Panc1 (cell line): ENCODE results near the gene ASB16. TPM values are rescaled to one million over a fixed set of nuclear protein-coding genes. Genes with fewer than 3 reads are reported as not detected.

ENCODE experiments used
- ATAC-seq: fragments of 200-7000 bp; cut with Tn5 transposase; 2 replicates; pipeline ENCODE4 v1.9.1; 2020; ENCODE audit warnings: mild to moderate bottlenecking, moderate library complexity
- BruUV-seq: library from RNA; stranded (reverse); fragments of 400-500 nt; replicated peaks from 2 replicates; lab custom pipeline; 2021; lab: Mats Ljungman, UMichigan
- CTCF ChIA-PET: fragments of 300-600 bp; sonication (Branson Sonifier 250); formaldehyde crosslinking; loops from one replicate; lab custom pipeline; 2022; ENCODE audit warnings: antibody characterized with exemption; lab: Charles Lee
- POLR2A ChIA-PET: fragments of 300-600 bp; sonication (Branson Sonifier 250); formaldehyde crosslinking; loops from one replicate; lab custom pipeline; 2022; ENCODE audit warnings: antibody characterized with exemption; lab: Charles Lee
- DNase-seq: peaks from one replicate; pipeline ENCODE4 v3.0.0-alpha.2; 2010; ENCODE audit warnings: low read depth, low spot score
- H3K27ac ChIP-seq: 2 replicates; pipeline ENCODE4 v1.5.1; 2011; ENCODE audit warnings: mild to moderate bottlenecking, low read length, inconsistent platforms
- H3K27me3 ChIP-seq: fragments of 200-500 bp; sonication (Bioruptor generic); 2 replicates; pipeline ENCODE4 v1.6.0; 2014; ENCODE audit warnings: low read length, inconsistent platforms; ENCODE audit not compliant: control insufficient read depth, insufficient read depth
- H3K36me3 ChIP-seq: fragments of 200-500 bp; sonication (Bioruptor generic); 2 replicates; pipeline ENCODE4 v1.5.1; 2014; ENCODE audit warnings: inconsistent platforms, mild to moderate bottlenecking, low read length, moderate library complexity; ENCODE audit not compliant: control insufficient read depth, insufficient read depth
- H3K4me1 ChIP-seq: 2 replicates; pipeline ENCODE4 v1.5.1; 2011; ENCODE audit warnings: inconsistent platforms, mild to moderate bottlenecking, low read length, moderate library complexity; ENCODE audit not compliant: control insufficient read depth, insufficient read depth
- H3K4me3 ChIP-seq, 2 experiments: 2 replicates each; pipeline ENCODE4 v1.5.1; 2011 to 2012; ENCODE audit warnings: low read depth in 2 of 2, low read length in 2 of 2, mild to moderate bottlenecking in 2 of 2, inconsistent platforms in 1 of 2, moderate library complexity in 1 of 2
- H3K9me3 ChIP-seq: fragments of 200-500 bp; sonication (Bioruptor generic); 2 replicates; pipeline ENCODE4 v1.5.1; 2014; ENCODE audit warnings: low read depth, mild to moderate bottlenecking, inconsistent platforms, low read length, moderate library complexity; ENCODE audit not compliant: control insufficient read depth, insufficient read depth
- CTCF ChIP-seq: fragments of 450-650 bp; IDR thresholded peaks from 2 replicates; pipeline ENCODE4 v1.5.1; 2017; ENCODE audit warnings: mild to moderate bottlenecking
- POLR2AphosphoS5 ChIP-seq: IDR thresholded peaks from 2 replicates; pipeline ENCODE4 v1.6.1; 2012; ENCODE audit warnings: mild to moderate bottlenecking, low read depth, low read length, moderate library complexity
- SIN3A ChIP-seq: IDR thresholded peaks from 2 replicates; pipeline ENCODE4 v1.6.1; 2012; ENCODE audit warnings: low read depth, mild to moderate bottlenecking, low read length, moderate library complexity, borderline replicate concordance; ENCODE audit not compliant: insufficient read depth
- TCF7L2 ChIP-seq: IDR thresholded peaks from 2 replicates; pipeline ENCODE4 v1.6.1; 2011; ENCODE audit warnings: mild to moderate bottlenecking, low read depth, low read length, inconsistent platforms
- in situ Hi-C: cut with HindIII; loops from 2 replicates; pipeline ENCODE4 v1.10.0; 2016; ENCODE audit warnings: low sequenced_read_pairs, low pct_unique_long_range_greater_than_20kb
- intact Hi-C: fragments of 100-400 bp; cut with micrococcal nuclease; formaldehyde crosslinking; loops from one replicate; pipeline ENCODE4 v1.10.0; 2022; ENCODE audit not compliant: unreplicated experiment
- total RNA-seq: library from RNA; stranded (reverse); gene quantifications from one replicate; pipeline ENCODE4 v1.2.1, GENCODE V29; 2021; ENCODE audit not compliant: unreplicated experiment
- TF ChIP-seq, protein P1 (sequence below), 2 experiments: IDR thresholded peaks; 2 replicates each; pipeline ENCODE4 v1.6.1; 2011 to 2012; ENCODE audit warnings: low read depth in 2 of 2, control low read depth in 1 of 2, low read length in 1 of 2, mild to moderate bottlenecking in 1 of 2, moderate library complexity in 1 of 2; ENCODE audit not compliant: insufficient read depth in 1 of 2

Gene ASB16
- total RNA-seq, 1 experiment from 2014 or later: not detected

GRCh38 chr17:44178133-44178532 is 7.6 kb downstream of the ASB16 start:
- BruUV-seq: no TSS peak
- TF ChIP-seq CTCF: no peak
- TF ChIP-seq SIN3A: no peak
- TF ChIP-seq, protein P1, sequence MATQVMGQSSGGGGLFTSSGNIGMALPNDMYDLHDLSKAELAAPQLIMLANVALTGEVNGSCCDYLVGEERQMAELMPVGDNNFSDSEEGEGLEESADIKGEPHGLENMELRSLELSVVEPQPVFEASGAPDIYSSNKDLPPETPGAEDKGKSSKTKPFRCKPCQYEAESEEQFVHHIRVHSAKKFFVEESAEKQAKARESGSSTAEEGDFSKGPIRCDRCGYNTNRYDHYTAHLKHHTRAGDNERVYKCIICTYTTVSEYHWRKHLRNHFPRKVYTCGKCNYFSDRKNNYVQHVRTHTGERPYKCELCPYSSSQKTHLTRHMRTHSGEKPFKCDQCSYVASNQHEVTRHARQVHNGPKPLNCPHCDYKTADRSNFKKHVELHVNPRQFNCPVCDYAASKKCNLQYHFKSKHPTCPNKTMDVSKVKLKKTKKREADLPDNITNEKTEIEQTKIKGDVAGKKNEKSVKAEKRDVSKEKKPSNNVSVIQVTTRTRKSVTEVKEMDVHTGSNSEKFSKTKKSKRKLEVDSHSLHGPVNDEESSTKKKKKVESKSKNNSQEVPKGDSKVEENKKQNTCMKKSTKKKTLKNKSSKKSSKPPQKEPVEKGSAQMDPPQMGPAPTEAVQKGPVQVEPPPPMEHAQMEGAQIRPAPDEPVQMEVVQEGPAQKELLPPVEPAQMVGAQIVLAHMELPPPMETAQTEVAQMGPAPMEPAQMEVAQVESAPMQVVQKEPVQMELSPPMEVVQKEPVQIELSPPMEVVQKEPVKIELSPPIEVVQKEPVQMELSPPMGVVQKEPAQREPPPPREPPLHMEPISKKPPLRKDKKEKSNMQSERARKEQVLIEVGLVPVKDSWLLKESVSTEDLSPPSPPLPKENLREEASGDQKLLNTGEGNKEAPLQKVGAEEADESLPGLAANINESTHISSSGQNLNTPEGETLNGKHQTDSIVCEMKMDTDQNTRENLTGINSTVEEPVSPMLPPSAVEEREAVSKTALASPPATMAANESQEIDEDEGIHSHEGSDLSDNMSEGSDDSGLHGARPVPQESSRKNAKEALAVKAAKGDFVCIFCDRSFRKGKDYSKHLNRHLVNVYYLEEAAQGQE (IDR thresholded peaks at IDR 0.05; ENCODE audit: insufficient read depth in 1 of 2, low read depth in 2 of 2, low read length in 1 of 2): no peak
- TF ChIP-seq TCF7L2: no peak
- no peak for TF ChIP-seq POLR2AphosphoS5
- POLR2A ChIA-PET: no interaction called here
- no peak for ATAC-seq
- H3K36me3 ChIP-seq: no peaks in the 10 kb centered on the region
- in situ Hi-C loops: no loop called here
- intact Hi-C loops: no loop called here
- no peaks in the 10 kb centered on the region for H3K27me3 ChIP-seq
- no peaks in the 10 kb centered on the region for H3K9me3 ChIP-seq
- CTCF ChIA-PET: no interaction called here
- no peak overlapping the region for H3K4me3 ChIP-seq
- no peak for DNase-seq
- no peak overlapping the region for H3K27ac ChIP-seq
- H3K4me1 ChIP-seq: no peaks in the 10 kb centered on the region

DNA sequence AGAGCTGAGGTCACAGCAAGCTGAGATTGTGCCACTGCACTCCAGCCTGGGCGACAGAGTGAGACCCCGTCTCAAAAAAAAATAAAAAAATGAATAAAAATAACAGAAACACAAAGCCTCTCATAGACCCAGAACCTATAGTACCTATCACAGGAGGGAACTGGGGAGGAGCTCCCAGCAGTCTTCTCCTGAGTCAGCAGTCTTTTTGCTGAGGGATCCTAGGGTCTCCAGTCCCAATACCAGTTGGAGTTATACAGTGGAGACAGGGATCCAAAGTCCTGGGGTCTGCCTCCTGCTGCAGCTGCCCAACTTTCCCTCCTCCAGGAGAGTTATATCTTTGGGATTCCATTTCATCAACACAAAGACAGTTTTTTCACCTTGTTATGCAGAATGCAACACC is 12.5 kb downstream of the ASB16 start:
- no peaks in the 10 kb centered on the region for H3K27me3 ChIP-seq
- no peaks in the 10 kb centered on the region; the same call in 1 of the 2 replicates for H3K36me3 ChIP-seq
- no peaks in the 10 kb centered on the region for H3K9me3 ChIP-seq
- ChIA-PET CTCF (no interaction called here), POLR2A (interaction anchor here (0.5 kb wide), 1 partner anchor 9 kb away, joined by 3 read pairs; no protein-coding TSS in a partner anchor)
- peaks cover 2% of the 10 kb centered on the region; the same call in 1 of the 2 replicates for H3K4me1 ChIP-seq
- ATAC-seq: no peak
- intact Hi-C loops: no loop called here
- in situ Hi-C loops: no loop called here
- DNase-seq: no peak
- H3K27ac ChIP-seq: no peak overlapping the region
- H3K4me3 ChIP-seq: no peak overlapping the region
- TF ChIP-seq TCF7L2 (no peak), POLR2AphosphoS5 (no peak), CTCF (no peak), SIN3A (no peak)
- TF ChIP-seq, protein P1 (IDR thresholded peaks at IDR 0.05; ENCODE audit: insufficient read depth in 1 of 2, low read depth in 2 of 2, low read length in 1 of 2): no peak
- no TSS peak for BruUV-seq
